Measurements from ENCODE around the gene RAB40C.

The RAB40C gene

DNA sequence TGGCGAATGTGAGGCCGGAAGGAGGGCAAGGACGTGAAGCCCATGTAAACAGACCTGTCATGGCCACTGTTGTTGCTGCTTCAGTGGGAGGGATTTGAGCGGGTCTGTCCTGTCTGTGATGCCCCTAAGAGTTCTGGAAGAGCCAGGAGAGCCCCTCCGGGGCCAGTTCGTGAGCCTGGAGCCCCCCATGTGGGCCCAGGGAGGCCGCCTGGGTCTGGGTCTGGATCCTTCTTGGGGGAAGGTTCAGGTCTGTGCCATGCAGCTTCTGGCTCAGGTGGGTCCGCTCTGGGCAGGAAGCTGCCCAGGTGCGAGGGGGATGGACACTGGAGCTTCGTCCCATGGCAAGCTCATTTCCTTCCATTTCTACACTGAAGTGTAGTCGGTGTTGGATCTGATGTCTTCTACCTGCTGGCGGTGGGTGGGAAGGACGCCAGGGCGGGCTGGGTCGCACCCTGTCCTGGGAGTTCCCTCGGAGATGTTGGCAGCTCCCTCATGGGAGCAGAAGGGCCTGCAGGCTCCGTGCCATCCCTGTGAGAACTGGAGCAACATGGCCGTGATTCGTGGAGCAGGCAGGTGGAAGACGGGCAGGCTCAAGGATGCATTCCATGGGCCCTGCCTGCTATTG lies 29.7 kb downstream of the RAB40C start:
- DNase-seq: no peak

DNA sequence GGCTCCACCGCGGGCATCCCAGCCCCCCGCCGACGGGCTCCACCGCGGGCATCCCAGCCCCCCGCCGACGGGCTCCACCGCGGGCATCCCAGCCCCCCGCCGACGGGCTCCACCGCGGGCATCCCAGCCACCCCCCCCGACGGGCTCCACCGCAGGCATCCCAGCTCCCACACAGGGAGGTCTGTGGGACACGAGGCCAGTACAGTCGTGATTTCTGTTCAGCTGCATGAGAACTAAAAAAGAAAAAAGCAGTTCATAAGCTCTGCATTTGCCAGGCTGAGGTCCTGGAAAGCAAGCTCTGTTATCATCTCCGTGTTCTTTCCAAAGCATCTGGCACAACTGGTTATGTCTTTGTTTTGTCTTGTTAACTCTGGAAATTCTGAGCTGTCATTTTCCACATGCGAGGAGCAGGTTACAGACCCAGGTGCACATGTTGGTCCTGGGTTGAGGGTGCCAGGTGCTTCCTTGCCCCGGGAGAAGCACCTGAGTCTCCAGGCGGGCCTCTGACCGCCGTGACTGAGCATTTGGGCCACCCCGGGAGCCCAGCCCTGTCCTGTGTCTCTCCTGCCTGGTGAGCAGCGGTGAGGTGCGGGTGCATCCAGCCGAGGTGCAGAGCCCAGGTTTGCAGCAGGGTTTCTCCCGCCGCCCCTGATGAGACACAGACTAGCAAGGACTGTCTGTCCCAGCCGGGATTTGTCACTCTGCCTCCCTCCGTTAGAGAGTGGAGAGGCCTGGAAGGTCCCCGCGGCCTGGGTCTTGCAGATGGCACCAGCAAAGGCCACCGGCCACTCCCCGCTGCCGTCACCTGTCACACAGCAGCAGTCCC lies 31.0 kb downstream of the RAB40C start:
- DNase-seq: no peak

DNA sequence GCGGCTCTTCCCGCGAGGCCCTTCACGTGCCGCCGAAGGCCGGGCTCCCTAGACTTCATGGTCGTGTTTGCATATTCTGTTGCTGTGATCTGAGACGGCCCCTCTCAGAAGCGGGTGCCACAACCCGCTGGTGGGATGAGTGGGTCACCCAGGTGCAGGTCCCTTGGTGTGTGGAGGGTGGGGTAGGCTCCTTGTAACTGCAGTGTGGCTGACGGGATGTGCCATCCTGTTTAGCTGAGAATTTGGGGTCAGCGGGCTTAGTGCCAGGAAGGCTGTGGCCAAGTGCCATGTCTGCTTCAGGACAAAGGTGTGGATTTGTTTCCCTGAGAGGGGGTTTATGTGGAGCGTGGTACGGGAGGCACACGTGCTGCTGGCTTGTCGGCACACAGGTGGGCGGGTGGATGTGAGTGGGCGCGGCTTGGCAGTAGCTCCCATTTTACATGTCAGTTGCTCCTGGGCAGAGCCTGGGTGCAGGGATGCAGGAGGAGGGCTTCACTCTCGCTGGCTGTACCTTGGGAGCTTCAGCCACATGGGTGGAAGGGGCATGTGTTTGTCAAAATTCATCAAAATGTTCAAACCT lies 31.8 kb downstream of the RAB40C start:
- no peak for DNase-seq

DNA sequence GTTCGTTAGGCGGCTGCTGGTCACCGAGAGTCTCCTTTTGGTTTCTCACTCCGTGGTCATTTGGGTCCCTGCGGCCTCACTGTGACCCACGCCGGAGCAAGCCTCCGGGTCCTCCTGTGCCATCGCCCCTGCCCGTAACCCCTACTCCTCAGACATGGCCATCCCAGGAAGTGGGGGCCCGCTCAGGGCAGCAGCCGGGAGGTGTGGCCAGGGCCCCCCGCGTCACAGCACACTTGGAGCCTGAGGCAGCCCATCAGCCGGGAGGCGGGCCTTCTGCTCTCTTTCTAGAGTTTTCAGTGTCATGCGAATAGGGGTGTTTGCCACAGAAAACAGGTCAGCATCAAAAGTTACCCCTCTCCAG lies 33.0 kb downstream of the RAB40C start:
- DNase-seq: no peak

DNA sequence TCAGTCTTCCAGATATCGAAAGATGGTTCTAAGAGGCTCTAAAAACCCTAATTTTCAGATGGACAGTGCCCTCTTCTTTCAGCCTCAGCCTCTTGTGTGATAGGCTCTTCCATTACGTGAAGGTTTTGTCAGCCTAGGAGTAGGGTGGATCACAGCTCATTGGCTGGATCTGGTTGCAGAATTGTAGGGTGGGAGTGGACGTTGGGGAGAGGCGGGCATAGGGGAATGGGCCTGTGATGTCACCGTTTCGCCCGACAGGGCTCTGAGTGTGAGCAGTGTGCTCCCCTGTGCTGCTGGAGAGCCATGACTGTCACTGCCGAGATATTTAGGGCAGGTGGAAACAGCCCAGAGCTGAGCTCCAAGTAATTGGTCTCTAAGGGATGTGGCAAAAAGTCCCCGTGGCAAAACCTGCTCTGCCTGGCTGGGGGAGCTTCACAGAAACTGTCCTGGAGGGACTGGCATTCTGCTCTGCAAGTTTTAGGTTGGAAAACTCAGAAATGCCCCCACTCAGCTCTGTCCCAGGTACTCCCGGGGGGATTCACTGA lies 34.7 kb downstream of the RAB40C start:
- no peak for DNase-seq

DNA sequence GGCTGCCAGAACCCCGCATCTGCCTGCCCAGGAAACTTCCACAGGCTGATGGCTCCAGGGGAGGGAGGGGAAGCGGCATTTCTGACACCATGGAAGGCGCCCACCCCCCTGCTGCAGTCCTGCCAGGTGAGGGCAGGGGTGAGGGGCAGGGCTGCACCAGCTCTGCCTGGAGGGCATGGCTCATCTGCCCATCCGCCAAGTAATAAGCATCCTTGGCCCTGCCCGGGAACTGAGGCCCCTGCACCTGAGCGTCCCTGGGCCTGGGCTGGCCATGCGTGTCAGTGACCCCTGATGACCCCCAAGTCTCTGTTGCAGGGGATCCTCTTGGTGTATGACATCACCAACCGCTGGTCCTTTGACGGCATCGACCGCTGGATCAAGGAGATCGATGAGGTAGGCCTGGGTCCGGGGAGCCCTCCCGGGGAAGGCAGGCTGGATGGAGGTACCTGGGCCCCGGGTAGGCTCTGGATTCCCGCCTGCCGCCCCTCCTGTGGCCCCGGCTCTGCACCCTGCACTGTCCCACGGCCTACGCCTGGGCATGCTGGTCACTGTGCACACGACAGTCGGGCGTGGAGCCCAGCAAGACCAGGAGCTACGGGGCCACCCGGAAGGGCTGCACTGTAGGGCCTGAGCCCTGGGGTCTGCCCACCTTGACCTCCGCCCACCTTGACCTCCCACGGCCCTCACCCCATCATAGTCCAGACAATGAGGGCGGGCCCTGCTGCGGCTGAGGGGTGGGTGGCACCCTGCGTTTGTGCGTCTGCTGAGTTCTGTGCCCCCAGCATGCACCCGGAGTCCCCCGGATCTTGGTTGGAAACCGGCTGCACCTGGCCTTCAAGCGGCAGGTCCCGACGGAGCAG lies 35.5 kb downstream of the RAB40C start:
- no peak for DNase-seq

DNA sequence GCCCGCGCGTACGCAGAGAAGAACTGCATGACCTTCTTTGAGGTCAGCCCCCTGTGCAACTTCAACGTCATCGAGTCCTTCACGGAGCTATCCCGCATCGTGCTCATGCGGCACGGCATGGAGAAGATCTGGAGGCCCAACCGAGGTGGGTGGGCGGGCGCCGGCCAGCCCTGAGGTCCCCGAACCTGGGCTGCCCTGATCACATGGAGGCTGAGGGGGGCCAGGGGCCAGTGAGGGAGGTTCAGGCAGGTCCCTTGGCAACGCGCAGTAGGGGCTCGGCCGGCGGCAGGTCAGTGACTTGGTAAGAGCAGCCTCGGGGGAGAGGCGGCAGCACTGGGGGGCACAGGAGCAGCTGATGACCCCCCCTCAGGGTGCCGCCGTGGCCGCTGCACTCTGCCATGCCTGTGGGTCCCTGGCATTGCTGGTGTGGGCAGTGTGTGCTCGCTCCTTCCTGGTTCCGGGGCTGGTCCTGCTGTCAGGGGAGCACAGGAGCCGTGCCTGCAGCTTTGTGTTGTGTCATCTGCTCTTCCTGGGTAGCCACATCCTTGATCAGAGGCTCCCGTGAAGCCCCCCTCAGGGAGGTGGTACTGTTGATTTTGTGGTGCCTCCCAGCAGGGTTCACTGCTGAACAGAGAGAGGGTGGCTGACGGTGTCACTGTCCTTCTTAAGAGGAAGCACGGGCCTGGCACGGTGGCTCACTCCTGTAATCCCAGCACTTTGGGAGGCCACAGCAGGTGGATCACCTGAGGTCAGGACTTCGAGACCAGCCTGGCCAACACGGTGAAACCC lies 36.3 kb downstream of the RAB40C start:
- DNase-seq: no peak

DNA sequence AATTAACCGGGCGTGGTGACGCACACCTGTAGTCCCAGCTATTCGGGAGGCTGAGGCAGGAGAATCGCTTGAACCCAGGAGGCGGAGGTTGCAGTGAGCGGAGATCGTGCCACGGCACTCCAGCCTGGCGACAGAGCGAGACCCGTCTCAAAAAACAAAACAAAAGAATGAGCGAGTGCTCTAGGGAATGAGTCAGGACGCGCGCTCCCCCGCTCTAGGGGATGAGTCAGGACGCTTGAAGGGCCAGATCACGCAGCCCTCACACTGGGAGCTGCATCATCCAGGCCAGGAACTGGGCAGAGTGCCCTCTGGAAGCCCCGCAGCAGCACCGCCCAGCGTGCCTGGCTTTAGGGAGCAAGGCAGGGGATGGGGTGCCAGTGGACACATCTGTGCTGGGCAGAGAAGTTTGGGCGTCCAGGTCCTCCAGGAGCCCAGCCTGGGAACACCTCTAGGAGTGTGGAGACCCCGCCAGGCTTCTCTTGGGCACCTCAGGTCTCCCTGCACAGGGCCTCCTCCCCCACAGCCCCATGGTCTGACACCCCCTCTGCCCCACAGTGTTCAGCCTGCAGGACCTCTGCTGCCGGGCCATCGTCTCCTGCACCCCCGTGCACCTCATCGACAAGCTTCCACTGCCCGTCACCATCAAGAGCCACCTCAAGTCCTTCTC lies 37.1 kb downstream of the RAB40C start:
- DNase-seq: no peak

DNA sequence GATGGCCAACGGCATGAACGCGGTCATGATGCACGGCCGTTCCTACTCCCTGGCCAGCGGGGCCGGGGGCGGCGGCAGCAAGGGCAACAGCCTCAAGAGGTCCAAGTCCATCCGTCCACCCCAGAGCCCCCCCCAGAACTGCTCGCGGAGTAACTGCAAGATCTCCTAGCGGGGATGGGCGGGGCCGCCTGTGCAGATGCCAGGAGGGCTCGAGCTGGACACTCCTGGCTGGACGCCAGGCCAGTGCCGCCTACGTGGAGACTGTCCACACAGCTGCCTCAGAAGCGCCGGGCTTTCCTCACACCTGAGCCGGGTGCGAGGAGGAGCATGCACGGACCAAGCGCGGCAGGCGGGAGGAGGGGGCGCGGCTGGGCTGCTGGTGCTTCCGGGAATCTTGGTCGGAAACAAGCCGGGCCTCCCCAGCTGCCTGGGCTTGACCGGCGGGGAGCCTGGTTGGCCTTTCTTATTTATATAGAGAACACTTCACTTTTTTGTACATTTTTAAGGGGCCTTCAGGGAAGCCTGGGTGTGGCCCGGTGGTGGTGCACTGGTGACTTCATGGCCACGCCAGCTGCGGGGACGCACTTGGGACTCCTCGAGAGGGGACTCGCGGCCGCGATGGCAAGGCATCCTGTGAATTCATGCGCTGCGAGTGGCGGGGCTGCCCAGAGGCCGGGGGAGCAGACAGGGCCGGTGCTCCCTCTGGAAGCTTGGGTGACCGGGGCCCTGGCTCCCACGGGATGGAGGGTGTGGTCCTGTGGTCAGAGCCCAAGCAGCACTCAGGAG lies 37.8 kb downstream of the RAB40C start:
- DNase-seq: no peak

DNA sequence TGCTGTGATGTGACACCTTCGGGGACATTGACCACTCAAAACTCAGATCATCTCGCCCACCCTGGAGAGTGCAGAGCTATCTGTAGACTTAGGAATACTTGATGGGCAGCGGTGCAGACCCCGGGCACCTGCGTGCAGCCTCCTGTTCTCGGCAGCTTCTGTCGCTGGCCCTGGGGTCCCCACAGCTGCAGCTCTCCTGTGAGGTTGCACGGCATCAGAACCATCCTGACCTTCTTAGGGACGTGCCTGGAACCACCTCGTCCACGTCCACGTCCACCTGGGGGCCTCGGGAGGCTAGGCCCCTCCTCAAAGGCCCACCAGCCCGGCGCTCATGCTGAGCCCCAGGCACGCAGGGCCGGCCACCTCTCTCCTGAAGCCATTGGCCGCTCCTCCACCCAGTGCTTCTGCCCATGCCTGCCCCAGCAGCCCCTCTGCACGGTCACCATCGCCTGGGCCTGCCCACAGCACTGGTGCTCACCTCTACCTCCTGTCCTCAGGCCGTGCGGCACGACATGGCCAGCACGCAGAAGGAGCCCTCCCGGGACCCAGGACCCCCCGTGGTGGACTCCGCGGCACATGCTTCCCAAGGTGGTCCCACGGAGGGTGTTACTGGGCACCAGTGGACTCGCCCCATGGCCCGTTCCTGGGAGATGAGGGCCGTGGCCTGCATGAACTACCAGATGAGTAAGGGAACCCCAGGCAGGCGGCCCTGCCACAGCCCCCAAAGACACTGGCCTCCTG lies 38.6 kb downstream of the RAB40C start:
- no peak for DNase-seq

DNA sequence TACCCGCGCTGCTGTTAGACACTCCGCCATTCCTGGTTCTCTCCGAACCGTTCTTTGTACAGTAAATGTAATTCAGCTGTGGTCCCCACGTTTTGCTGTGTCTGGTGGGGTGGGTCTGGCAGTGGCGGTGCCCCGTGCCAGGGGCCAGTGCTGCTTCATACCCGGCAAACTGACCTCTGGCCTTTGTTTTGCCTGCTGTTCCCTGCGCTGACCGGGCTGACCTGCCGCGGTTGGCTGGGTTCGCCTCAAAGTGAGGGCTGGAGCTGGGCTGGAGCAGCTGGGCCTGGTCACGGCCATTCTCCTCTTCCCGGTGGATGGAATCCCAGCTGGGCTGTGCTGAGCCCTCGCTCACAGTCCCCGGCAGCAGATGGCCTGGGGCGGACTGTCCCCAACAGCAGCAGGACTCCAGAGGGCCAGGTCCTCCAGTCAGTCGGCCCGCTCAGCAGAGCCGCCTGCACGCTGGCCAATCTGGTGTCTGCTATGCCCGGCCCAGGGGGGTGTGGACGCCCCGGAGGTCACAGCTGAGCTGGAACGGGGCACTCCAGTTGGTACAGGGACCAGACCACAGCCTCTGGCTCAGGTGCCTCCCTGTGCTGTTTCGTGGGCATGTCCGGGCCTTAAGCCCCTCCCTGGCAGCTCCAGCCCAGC lies 39.4 kb downstream of the RAB40C start:
- no peak for DNase-seq

DNA sequence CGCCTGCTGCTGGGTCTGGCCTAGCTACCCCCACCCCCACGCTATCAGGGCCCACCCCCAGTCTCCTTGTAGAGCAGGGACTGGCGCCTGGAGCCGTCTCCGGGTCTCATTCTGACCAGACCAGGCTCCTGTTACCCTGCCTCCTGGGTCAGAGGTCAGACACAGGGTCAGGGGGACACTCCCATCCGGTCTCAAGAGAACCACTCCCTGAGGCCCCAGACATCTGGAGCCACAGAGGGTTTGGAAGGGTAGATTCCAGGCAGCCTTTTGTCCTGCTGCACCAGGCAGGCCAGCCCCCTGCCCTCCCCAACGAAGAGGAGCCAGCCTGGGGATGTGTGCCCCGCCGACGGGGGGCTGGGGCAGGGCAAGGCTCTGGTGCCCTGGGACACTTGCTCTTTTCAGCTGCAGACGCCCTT lies 40.0 kb downstream of the RAB40C start:
- DNase-seq: no peak

DNA sequence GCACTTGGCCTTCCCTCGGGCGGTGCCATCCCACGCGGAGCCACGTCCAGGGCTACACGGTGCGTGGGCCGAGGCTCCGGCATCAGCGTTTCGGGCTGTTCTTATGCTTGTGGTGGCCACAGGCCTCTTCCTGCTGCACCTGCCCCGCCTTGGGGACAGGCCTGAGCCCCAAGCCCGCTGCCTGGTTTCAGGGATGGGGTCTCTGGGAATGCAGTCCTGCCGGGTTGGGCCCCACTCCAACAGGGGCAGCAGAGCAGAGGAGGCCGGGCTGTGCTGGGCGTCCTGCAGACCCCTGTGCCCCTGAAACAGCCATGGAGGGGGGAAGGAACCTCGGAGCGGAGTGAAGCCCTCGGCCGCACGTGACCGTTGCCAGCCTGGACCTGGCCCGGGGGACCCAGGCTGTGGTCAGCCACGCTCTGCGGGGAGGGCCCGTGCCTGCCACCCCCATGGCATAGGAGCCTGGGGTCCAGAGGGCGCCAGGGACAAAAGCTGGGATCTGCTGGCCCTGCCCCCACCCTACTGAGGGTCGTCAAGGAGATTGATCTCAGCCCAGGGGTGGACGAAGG lies 40.5 kb downstream of the RAB40C start:
- no peak for DNase-seq

DNA sequence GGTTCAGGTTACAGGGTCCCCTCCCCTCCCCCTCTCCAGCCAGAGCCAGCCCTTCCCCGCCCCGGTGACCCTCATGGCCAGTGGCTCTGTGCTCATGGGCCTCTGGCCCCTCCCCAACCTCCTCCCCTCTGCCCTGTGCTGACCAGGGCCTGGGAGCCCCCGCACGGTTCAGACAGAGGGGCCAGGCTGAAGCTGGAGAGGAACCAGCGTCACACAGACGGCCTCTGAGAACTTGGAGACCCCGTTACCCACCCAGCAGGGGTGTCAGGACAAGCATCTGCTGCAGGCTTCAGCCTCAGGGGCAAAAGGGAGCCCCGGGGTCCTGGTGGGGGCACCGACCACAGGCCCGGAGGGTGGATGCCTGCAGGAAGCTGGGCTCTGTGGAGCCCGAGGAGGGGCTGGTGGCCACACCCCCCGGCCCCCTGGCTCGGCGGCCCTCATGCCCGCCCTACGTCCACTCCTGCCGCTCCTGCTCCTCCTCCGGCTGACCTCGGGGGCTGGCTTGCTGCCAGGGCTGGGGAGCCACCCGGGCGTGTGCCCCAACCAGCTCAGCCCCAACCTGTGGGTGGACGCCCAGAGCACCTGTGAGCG lies 41.0 kb downstream of the RAB40C start, which contains the start of gene WFIKKN1:
TSS of gene WFIKKN1 (plus strand) at position 171 of the 591 bp plus-strand sequence. CDS start at position 440, 269 bp downstream.
- no peak for DNase-seq

DNA sequence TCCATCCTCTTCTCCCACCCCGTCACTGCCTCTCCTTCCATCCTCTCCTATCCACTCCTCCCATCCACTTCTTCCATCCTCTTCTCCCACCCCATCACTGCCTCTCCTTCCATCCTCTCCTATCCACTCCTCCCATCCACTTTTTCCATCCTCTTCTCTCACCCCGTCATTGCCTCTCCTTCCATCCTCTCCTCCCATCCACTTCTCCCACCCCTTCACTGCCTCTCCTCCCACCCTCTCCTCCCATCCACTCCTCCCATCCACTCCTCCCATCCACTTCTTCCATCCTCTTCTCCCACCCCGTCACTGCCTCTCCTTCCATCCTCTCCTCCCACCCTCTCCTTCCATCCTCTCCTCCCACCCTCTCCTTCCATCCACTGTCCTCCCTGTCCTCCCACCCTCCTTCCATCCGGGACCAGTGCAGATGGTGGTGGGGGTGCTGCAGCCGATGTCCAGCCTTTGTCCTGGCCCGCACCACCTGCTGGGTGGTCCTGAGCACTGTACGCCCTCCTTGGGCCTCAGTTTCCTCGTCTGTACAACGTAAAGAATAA lies 42.0 kb downstream of the RAB40C start:
- DNase-seq: no peak

DNA sequence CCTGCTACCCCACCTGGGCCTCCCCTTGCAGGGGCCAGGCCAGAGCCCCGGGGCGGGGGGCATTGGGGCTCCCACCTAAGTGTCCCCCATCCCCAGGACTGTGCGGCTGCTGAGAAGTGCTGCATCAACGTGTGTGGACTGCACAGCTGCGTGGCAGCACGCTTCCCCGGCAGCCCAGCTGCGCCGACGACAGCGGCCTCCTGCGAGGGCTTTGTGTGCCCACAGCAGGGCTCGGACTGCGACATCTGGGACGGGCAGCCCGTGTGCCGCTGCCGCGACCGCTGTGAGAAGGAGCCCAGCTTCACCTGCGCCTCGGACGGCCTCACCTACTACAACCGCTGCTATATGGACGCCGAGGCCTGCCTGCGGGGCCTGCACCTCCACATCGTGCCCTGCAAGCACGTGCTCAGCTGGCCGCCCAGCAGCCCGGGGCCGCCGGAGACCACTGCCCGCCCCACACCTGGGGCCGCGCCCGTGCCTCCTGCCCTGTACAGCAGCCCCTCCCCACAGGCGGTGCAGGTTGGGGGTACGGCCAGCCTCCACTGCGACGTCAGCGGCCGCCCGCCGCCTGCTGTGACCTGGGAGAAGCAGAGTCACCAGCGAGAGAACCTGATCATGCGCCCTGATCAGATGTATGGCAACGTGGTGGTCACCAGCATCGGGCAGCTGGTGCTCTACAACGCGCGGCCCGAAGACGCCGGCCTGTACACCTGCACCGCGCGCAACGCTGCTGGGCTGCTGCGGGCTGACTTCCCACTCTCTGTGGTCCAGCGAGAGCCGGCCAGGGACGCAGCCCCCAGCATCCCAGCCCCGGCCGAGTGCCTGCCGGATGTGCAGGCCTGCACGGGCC lies 42.8 kb downstream of the RAB40C start:
- DNase-seq: no peak

DNA sequence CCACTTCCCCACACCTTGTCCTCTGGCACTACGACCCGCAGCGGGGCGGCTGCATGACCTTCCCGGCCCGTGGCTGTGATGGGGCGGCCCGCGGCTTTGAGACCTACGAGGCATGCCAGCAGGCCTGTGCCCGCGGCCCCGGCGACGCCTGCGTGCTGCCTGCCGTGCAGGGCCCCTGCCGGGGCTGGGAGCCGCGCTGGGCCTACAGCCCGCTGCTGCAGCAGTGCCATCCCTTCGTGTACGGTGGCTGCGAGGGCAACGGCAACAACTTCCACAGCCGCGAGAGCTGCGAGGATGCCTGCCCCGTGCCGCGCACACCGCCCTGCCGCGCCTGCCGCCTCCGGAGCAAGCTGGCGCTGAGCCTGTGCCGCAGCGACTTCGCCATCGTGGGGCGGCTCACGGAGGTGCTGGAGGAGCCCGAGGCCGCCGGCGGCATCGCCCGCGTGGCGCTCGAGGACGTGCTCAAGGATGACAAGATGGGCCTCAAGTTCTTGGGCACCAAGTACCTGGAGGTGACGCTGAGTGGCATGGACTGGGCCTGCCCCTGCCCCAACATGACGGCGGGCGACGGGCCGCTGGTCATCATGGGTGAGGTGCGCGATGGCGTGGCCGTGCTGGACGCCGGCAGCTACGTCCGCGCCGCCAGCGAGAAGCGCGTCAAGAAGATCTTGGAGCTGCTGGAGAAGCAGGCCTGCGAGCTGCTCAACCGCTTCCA lies 43.6 kb downstream of the RAB40C start:
- no peak for DNase-seq
